Common myeloid progenitor, CD34-positive (primary cell): ENCODE data around the gene ICAM2.

ENCODE experiments used
- CTCF ChIA-PET: fragments of 350-600 bp; sonication (Branson Sonifier 250); formaldehyde crosslinking; loops from one replicate; lab custom pipeline; 2021; ENCODE audit warnings: antibody characterized with exemption; lab: Charles Lee
- POLR2A ChIA-PET: fragments of 350-600 bp; sonication (Branson Sonifier 250); formaldehyde crosslinking; loops from one replicate; lab custom pipeline; 2021; ENCODE audit warnings: antibody characterized with exemption; lab: Charles Lee
- DNase-seq, 3 donors: peaks; one replicate each; pipeline versions ENCODE4 v3.0.0 to v3.0.0-alpha.2; 2013
- H3K27ac ChIP-seq, 2 experiments: 1 replicate in 1 of 2; 2 replicates in 1 of 2; pipeline ENCODE4 v1.7.0; 2013; ENCODE audit warnings: inconsistent platforms in 2 of 2, low read length in 2 of 2, mild to moderate bottlenecking in 2 of 2, low read depth in 1 of 2, moderate library complexity in 1 of 2; ENCODE audit not compliant: severe bottlenecking in 2 of 2, insufficient read depth in 1 of 2, poor library complexity in 1 of 2
- H3K27me3 ChIP-seq, 5 experiments: replicated peaks in 2 of 5; 1 replicate in 3 of 5; 2 replicates in 2 of 5; pipeline versions ENCODE4 v1.6.1 to v1.7.0; 2013; ENCODE audit warnings: low read length in 4 of 5, mild to moderate bottlenecking in 2 of 5, moderate library complexity in 2 of 5, inconsistent platforms in 1 of 5; ENCODE audit not compliant: insufficient read depth in 5 of 5, control insufficient read depth in 4 of 5
- H3K36me3 ChIP-seq, 4 experiments: 1 replicate in 2 of 4; 2 replicates in 2 of 4; pipeline versions ENCODE4 v1.6.1 to v1.7.0; 2013; ENCODE audit warnings: low read length in 3 of 4, control low read depth in 1 of 4, mild to moderate bottlenecking in 1 of 4; ENCODE audit not compliant: control insufficient read depth in 4 of 4, insufficient read depth in 4 of 4
- H3K4me1 ChIP-seq, 4 experiments: 1 replicate in 3 of 4; 2 replicates in 1 of 4; pipeline versions ENCODE4 v1.6.1 to v1.7.1; 2013; ENCODE audit warnings: low read length in 3 of 4, mild to moderate bottlenecking in 3 of 4, control low read depth in 1 of 4, inconsistent platforms in 1 of 4, moderate library complexity in 1 of 4; ENCODE audit not compliant: control insufficient read depth in 4 of 4, insufficient read depth in 4 of 4; ENCODE audit errors: control extremely low read depth in 1 of 4
- H3K4me3 ChIP-seq, 7 experiments: 1 replicate in 4 of 7; 2 replicates in 3 of 7; pipeline versions ENCODE4 v1.5.1 to v1.7.0; 2013; ENCODE audit warnings: mild to moderate bottlenecking in 7 of 7, low read length in 6 of 7, moderate library complexity in 6 of 7, inconsistent platforms in 2 of 7, low read depth in 2 of 7, control low read depth in 1 of 7; ENCODE audit not compliant: insufficient read depth in 4 of 7, control insufficient read depth in 1 of 7; ENCODE audit errors: extremely low read depth in 1 of 7
- H3K9me3 ChIP-seq, 5 experiments: 1 replicate in 4 of 5; 2 replicates in 1 of 5; pipeline versions ENCODE4 v1.6.1 to v1.7.1; 2013; ENCODE audit warnings: low read length in 4 of 5, mild to moderate bottlenecking in 2 of 5, inconsistent platforms in 1 of 5, low read depth in 1 of 5, moderate library complexity in 1 of 5; ENCODE audit not compliant: control insufficient read depth in 4 of 5, insufficient read depth in 2 of 5; ENCODE audit errors: control extremely low read depth in 1 of 5
- WGBS: methylation state at CpG from one replicate; pipeline ENCODE4 v1.1.5; 2013; ENCODE audit not compliant: insufficient coverage; 5-methylcytosine and 5-hydroxymethylcytosine counted together

The ICAM2 gene

GRCh38 chr17:64058621-64059020 lies 38.2 kb upstream of the ICAM2 start:
- H3K36me3 ChIP-seq: peaks cover 0 to 11% (median 3%) of the 10 kb centered on the region in 4 experiments
- no peak for DNase-seq
- 89% methylated on average over 4 of the region's 5 CpGs for WGBS
- H3K4me1 ChIP-seq: peaks cover 0 to 18% (median 12%) of the 10 kb centered on the region in 4 experiments
- H3K4me3 ChIP-seq: no peak overlapping the region
- H3K27ac ChIP-seq: no peak overlapping the region
- H3K27me3 ChIP-seq: no peaks in the 10 kb centered on the region
- no peaks in the 10 kb centered on the region for H3K9me3 ChIP-seq
- POLR2A ChIA-PET: no interaction called here
- CTCF ChIA-PET: no interaction called here

- H3K27ac ChIP-seq: no peak overlapping the region
- H3K36me3 ChIP-seq: peaks cover 0 to 17% (median 4%) of the 10 kb centered on the region in 4 experiments
- H3K4me3 ChIP-seq: no peak overlapping the region
- H3K27me3 ChIP-seq: no peaks in the 10 kb centered on the region
- no peak for DNase-seq
- H3K4me1 ChIP-seq: peaks cover 0 to 11% (median 10%) of the 10 kb centered on the region in 4 experiments
- CTCF ChIA-PET: interaction anchor here (1.4 to 1.6 kb wide), 2 partner anchors 30 to 224 kb away, joined by 4 to 5 read pairs; no protein-coding TSS in a partner anchor
- 97% methylated on average over 9 of the region's 9 CpGs for WGBS
- no peaks in the 10 kb centered on the region for H3K9me3 ChIP-seq
- POLR2A ChIA-PET: no interaction called here
Observed at GRCh38 chr17:64057701-64058263, 37.3 kb upstream of the ICAM2 start.

DNA sequence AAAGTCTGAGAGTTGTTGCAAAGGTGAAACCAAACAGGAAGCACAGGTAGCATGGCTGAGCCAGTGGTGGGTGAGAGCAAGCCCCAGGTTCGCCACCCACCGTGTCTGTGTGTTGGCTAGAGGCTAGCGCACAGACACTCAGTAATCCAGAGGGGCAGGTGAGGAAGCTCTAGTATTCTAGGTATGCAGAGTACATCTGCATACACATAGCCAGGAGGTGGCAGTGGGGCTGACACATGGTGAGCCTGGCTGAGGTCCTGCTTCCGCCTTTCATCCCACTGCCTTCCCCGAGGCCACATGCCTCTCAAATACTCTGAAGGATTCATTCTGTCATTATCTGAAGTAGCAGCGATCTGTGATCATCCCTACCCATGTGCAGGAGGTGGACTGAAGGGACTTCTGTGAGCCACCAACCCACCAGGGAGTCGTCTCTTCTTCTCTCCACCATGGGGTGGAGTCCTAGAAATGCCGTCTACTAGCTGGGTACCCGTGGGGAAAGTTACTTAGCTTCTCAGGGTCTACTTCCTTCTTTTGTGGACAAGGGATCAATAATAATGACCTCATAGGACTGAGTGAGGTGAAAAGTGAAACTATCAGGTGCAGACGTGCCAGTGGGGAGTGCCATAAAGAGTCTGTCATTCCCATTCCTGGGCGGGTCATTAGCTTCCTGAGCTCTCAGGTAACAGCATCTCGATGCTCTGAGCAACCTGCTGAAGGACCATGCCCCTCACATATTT lies 36.0 kb upstream of the ICAM2 start:
- no peak for DNase-seq

DNA sequence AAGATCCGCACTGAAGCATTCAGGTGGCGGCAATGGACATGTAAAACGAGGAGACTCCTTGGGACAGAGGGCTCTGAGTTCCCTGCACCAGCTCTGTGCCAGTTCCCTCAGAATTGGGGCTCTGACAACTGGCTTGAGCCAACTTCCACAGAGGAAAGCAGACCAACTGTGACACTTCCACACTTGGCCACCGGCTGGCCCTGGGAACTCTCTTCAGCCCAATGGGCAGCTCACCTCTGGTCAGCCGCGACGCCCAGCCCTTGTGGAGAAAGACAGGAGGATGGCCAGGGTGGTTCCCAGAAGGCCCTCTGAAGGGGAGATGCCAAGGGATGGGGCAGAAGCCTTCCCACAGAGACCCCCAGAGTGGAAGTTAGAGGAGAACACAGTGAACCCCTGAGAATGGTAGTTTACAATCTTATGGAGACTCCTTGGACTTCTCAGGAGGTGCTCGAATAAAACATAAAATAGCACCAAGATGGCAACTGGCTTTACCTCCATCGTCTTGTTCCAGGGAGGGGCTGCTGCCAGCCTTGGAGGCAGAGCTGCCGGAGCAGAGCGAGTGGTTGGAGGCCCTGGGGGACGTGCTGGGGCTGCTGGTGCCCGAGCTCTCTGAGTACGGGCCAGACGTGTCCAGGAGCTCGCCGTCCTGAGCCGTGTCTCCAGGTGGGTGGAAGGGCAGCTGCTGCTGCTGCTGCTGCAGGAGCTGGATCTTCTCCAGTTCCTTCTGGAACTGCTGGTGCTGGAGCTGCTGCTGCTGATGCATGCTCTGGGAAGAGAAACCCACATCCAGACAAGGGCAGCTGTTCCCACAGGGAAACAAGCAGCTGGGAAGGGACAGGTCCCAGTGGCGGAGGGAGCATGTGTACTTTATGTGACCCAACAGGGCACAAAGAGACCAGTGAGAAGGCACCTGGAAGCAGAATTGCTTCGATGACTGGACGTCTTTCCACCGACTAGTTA lies 35.0 kb upstream of the ICAM2 start:
- Histone ChIP-seq H3K27ac (no peak overlapping the region), H3K9me3 (no peaks in the 10 kb centered on the region), H3K4me3 (no peak overlapping the region), H3K4me1 (peaks cover 0 to 11% (median 7%) of the 10 kb centered on the region in 4 experiments), H3K36me3 (peaks cover 0 to 26% (median 6%) of the 10 kb centered on the region in 4 experiments), H3K27me3 (no peaks in the 10 kb centered on the region)
- CTCF ChIA-PET: interaction anchor here (0.8 to 2.2 kb wide), 4 partner anchors 13 to 224 kb away, joined by 3 to 12 read pairs (median 4); no protein-coding TSS in a partner anchor
- WGBS: 98% methylated on average over 21 of the region's 22 CpGs
- no peak for DNase-seq
- POLR2A ChIA-PET: no interaction called here

More for the DNA sequence above, 36.0 kb upstream of the ICAM2 start:
- WGBS: 93% methylated on average over 10 of the region's 12 CpGs
- Histone ChIP-seq H3K4me3 (no peak overlapping the region), H3K9me3 (no peaks in the 10 kb centered on the region), H3K27ac (no peak overlapping the region), H3K36me3 (peaks cover 0 to 24% (median 6%) of the 10 kb centered on the region in 4 experiments), H3K4me1 (peaks cover 0 to 11% (median 10%) of the 10 kb centered on the region in 4 experiments), H3K27me3 (no peaks in the 10 kb centered on the region)
- ChIA-PET CTCF (interaction anchor here (0.8 to 2.2 kb wide), 6 partner anchors 14 to 225 kb away, joined by 3 to 12 read pairs (median 4); no protein-coding TSS in a partner anchor), POLR2A (interaction anchor here (0.7 kb wide), 1 partner anchor 124 kb away, joined by 7 read pairs; the partner anchor contains the start of gene CD79B)

DNA sequence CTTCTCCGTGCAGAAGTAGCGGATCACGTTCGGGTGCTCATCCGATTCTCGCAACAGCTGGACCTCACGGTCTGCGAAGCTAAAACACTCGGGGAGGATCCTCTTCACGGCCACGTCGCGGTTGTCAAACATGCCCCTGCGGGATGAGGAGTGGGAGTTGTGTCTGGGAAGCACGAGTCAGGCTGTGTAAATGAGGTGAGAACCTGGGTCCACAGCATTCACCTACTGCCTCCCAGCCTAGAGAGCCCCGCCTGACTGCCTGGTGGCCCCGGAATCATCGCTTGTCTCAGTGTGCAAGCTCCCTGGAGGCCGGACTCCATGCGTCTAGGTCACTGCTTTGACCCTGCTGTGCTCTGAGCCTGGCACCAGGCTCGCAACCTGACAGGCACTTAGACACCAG lies 33.9 kb upstream of the ICAM2 start:
- peaks cover 2 to 36% (median 6%) of the 10 kb centered on the region in 4 experiments for H3K36me3 ChIP-seq
- H3K27me3 ChIP-seq: no peaks in the 10 kb centered on the region
- WGBS: 97% methylated on average over 18 of the region's 21 CpGs
- no peaks in the 10 kb centered on the region for H3K9me3 ChIP-seq
- peaks cover 0 to 5% (median 0%) of the 10 kb centered on the region in 4 experiments for H3K4me1 ChIP-seq
- no peak for DNase-seq
- POLR2A ChIA-PET: interaction anchor here (0.7 kb wide), 1 partner anchor 56 kb away, joined by 4 read pairs; no protein-coding TSS in a partner anchor
- H3K4me3 ChIP-seq: no peak overlapping the region
- no peak overlapping the region for H3K27ac ChIP-seq
- CTCF ChIA-PET: interaction anchor here (1.1 to 2.0 kb wide), 7 partner anchors 9 to 226 kb away, joined by 3 to 11 read pairs (median 6); no protein-coding TSS in a partner anchor

DNA sequence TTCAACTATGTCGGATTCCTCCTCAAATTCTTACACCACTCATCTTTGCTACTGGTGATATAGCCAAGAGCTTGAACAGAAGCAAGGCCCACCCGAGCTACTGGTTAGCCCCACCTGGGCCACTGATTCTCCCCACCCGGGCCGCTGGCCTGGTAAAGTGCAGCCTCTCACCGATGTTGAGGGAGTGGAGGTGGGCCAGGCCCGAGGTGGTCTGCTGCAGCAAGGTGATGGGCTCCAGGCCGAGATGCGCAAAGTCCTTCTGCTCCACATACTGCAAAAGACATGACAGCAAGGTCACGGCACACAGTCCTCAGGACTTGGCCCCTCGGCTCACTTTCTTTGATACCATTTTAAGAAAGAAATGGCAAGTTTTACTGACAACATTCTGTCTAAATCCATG lies 32.7 kb upstream of the ICAM2 start:
- ChIA-PET CTCF (interaction anchor here (1.1 to 2.0 kb wide), 7 partner anchors 10 to 81 kb away, joined by 3 to 11 read pairs (median 4); no protein-coding TSS in a partner anchor), POLR2A (no interaction called here)
- Histone ChIP-seq H3K4me1 (no peaks in the 10 kb centered on the region), H3K9me3 (no peaks in the 10 kb centered on the region), H3K4me3 (no peak overlapping the region), H3K27ac (no peak overlapping the region), H3K36me3 (peaks cover 5 to 43% (median 9%) of the 10 kb centered on the region in 4 experiments), H3K27me3 (no peaks in the 10 kb centered on the region)
- no peak for DNase-seq
- 96% methylated on average over 10 of the region's 10 CpGs for WGBS
